A549 (cell line): ENCODE data around the gene GOLGA7B. TPM values are rescaled to one million over a fixed set of nuclear protein-coding genes. Genes with fewer than 3 reads are reported as not detected.

Experiments used
- ATAC-seq, 2 experiments: fragments of 200-7000 bp in 1 of 2; fragments of >200 bp in 1 of 2; cut with Nextera tagmentation in 1 of 2; cut with Tn5 transposase in 1 of 2; 3 replicates each; pipeline versions ENCODE4 v1.8.0 to v1.9.1; 2018 to 2020; ENCODE audit warnings: mild to moderate bottlenecking in 1 of 2, moderate library complexity in 1 of 2
- CTCF ChIA-PET: fragments of 300-600 bp; sonication (Branson Sonifier 250); formaldehyde crosslinking; extraction: SDS; loops from one replicate; lab custom pipeline; 2021; ENCODE audit warnings: antibody characterized with exemption, inconsistent platforms; lab: Yijun Ruan, JAX
- POLR2A ChIA-PET: fragments of 350-600 bp; formaldehyde crosslinking; extraction: SDS; loops from one replicate; lab custom pipeline; 2021; ENCODE audit warnings: antibody characterized with exemption, inconsistent platforms; lab: Yijun Ruan, JAX
- DNase-seq, 2 experiments: peaks; one replicate each; pipeline versions ENCODE4 v3.0.0 to v3.0.0-alpha.2; 2011 to 2016; ENCODE audit warnings: low read depth in 1 of 2, low spot score in 1 of 2
- FAIRE-seq: peaks from 2 replicates; lab custom pipeline; 2011; peaks lifted over from hg19 to GRCh38; lab: Jason Lieb, UNC
- H3K27ac ChIP-seq, 2 experiments: fragments of >200 bp; sonication (Bioruptor Twin); formaldehyde crosslinking; 3 replicates each; pipeline ENCODE4 v1.5.1; 2016 to 2017
- H3K4me1 ChIP-seq: fragments of >200 bp; sonication (Bioruptor Twin); formaldehyde crosslinking; 3 replicates; pipeline ENCODE4 v1.6.1; 2016
- H3K4me2 ChIP-seq: fragments of >200 bp; sonication (Bioruptor Twin); formaldehyde crosslinking; 3 replicates; pipeline ENCODE4 v1.6.1; 2016
- H3K4me3 ChIP-seq: fragments of >200 bp; sonication (Bioruptor Twin); formaldehyde crosslinking; 3 replicates; pipeline ENCODE4 v1.5.1; 2016
- H3K9me3 ChIP-seq: fragments of >200 bp; sonication (Bioruptor Twin); formaldehyde crosslinking; 3 replicates; pipeline ENCODE4 v1.6.1; 2016
- EHMT2 ChIP-seq: fragments of 200-600 bp; sonication (generic); IDR thresholded peaks from 2 replicates; pipeline ENCODE4 v1.6.1; 2016; ENCODE audit warnings: antibody characterized with exemption, low read depth, mild to moderate bottlenecking, moderate library complexity
- EP300 ChIP-seq, 2 experiments: fragments of >200 bp; sonication (Bioruptor Twin); formaldehyde crosslinking; IDR thresholded peaks; 2 replicates in 1 of 2; 3 replicates in 1 of 2; pipeline ENCODE4 v1.6.1; 2016 to 2017
- FOSB ChIP-seq: fragments of 250-450 bp; sonication (Bioruptor Pico); IDR thresholded peaks from 2 replicates; pipeline ENCODE4 v1.5.0; 2020; ENCODE audit warnings: mild to moderate bottlenecking, moderate library complexity
- FOSL2 ChIP-seq, 2 experiments: fragments of 450-650 bp in 1 of 2; fragments of >200 bp in 1 of 2; sonication (Bioruptor Twin) in 1 of 2; formaldehyde crosslinking; IDR thresholded peaks; 2 replicates each; pipeline versions ENCODE4 v1.5.0 to v1.6.1; 2016 to 2020; ENCODE audit warnings: mild to moderate bottlenecking in 1 of 2, moderate library complexity in 1 of 2
- FOXS1 ChIP-seq: fragments of 250-450 bp; sonication (Bioruptor Pico); IDR thresholded peaks from 2 replicates; pipeline ENCODE4 v1.5.0; 2020; ENCODE audit warnings: mild to moderate bottlenecking, moderate library complexity
- MAFK ChIP-seq: fragments of 450-650 bp; IDR thresholded peaks from 2 replicates; pipeline ENCODE4 v1.6.1; 2014; ENCODE audit not compliant: partially characterized antibody
- RAD21 ChIP-seq, 2 experiments: fragments of >200 bp in 1 of 2; sonication (Bioruptor Twin) in 1 of 2; formaldehyde crosslinking in 1 of 2; IDR thresholded peaks in 1 of 2; conservative IDR thresholded peaks in 1 of 2; 2 replicates in 1 of 2; 3 replicates in 1 of 2; pipeline ENCODE4 v1.6.1; 2012 to 2018; ENCODE audit warnings: inconsistent platforms in 1 of 2
- RARB ChIP-seq: fragments of 250-450 bp; sonication (Bioruptor Pico); IDR thresholded peaks from 2 replicates; pipeline ENCODE4 v1.8.0; 2021; ENCODE audit warnings: mild to moderate bottlenecking, moderate library complexity
- SREBF2 ChIP-seq: fragments of 450-650 bp; IDR thresholded peaks from 2 replicates; pipeline ENCODE4 v1.6.1; 2014; ENCODE audit warnings: mild to moderate bottlenecking, moderate library complexity
- ZNF302 ChIP-seq: fragments of 250-450 bp; sonication (Bioruptor Pico); IDR thresholded peaks from 2 replicates; pipeline ENCODE4 v1.9.0; 2021; ENCODE audit warnings: inconsistent platforms, mild to moderate bottlenecking, moderate library complexity
- WGBS: methylation state at CpG from one replicate; pipeline ENCODE4 v1.1.6; 2017; ENCODE audit errors: missing lambda C conversion rate; 5-methylcytosine and 5-hydroxymethylcytosine counted together
- polyA plus RNA-seq, 4 experiments: library from polyadenylated mRNA; depleted of rRNA in 3 of 4; stranded (reverse); fragments of >200 nt; fragmentation: RNase III in 1 of 4; extraction: RNeasy Plus Mini Kit Qiagen cat#74134 plus additional on column Dnase treatment in 1 of 4; gene quantifications; 2 replicates in 3 of 4; 3 replicates in 1 of 4; pipeline ENCODE4 v1.2.3, GENCODE V29; 2011 to 2017
- TF ChIP-seq, protein P1 (sequence below): fragments of >200 bp; sonication (Bioruptor Twin); formaldehyde crosslinking; IDR thresholded peaks from 3 replicates; pipeline ENCODE4 v1.6.1; 2016
- TF ChIP-seq, protein P2 (sequence below): fragments of >200 bp; sonication (Bioruptor Twin); formaldehyde crosslinking; IDR thresholded peaks from 2 replicates; pipeline ENCODE4 v1.6.1; 2016

GOLGA7B gene
- polyA plus RNA-seq, 2 of the 4 experiments (the other 2 are of a cell fraction): 0.62 to 1.5 TPM

DNA sequence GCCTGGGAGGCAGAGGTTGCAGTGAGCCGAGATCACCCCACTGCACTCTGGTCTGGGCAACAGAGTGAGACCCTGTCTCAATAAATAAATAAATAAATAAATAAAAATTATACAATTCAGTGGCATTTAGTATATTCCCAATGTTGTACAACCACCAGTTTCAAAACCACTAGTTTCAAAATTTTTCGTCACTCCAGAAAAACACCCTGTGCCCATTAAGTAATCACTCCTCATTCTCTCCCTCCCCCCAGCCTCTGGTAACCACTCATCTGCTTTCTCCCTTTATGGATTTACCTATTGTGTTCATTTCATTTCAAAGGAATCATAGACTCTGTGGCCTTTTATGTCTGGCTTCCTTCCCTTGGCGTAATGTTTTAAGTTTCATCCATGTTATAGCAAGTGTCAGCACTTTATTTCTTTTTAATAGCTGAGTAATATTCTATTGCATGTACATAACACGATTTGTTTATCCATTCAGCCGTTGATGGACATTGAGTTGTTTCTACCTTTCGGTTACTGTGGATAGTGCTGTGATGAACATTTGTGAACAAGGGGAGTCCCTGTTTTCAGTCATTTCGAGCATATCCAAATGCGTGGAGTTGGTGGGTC is 29.4 kb upstream of the GOLGA7B start:
- ATAC-seq (no peak), DNase-seq (no peak), FAIRE-seq (no peak)
- H3K27ac ChIP-seq: no peak overlapping the region
- no peaks in the 10 kb centered on the region for H3K9me3 ChIP-seq
- no peak overlapping the region for H3K4me2 ChIP-seq
- 86% methylated on average over 8 of the region's 8 CpGs for WGBS
- peaks cover 15% of the 10 kb centered on the region for H3K4me1 ChIP-seq
- POLR2A ChIA-PET: no interaction called here
- TF ChIP-seq EHMT2 (no peak), MAFK (peak; percentile 59)
- TF ChIP-seq, all 56 proteins: peak for 1
- no peak overlapping the region for H3K4me3 ChIP-seq
- CTCF ChIA-PET: interaction anchor here (0.6 to 2.2 kb wide), 4 partner anchors 8 to 208 kb away, joined by 3 to 7 read pairs (median 6); no protein-coding TSS in a partner anchor

DNA sequence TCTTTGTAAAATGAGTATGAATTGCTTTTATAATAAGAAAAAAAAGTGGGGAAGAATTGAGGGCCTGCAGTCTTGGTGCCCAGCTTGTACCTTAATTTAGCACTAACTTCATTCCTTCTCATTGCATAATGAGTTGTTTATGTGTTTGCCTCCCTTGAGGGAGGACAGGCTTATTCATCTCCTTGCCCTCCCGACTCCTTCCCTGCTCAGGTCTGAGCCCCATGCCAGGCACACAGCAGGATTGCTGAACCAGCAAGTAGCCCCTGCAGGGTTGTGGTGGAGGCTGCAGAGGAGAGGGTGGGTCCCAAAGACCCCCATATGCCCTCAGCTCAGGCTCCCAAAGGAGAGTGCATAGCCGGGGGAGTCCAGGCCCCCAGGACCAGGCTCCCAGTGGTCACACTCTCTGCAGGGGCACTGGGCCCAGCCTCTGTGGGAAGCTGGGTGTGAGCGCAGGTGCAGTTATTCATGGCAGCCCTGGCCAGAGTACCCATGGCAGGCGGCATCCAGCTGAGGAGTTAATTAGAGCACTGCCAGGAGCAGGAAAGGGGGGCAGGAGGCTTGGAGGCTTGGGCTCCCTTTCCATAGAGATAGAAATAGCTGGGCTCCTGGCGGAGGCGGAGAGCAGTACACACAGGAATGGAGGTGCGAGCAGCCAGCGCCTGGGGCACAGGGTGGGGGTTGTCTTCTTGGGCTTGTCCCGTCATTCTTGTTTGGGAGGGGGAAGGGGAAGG is 28.2 kb upstream of the GOLGA7B start:
- ATAC-seq (no peak; a peak in 1 of 6 replicates), FAIRE-seq (no peak), DNase-seq (no peak)
- WGBS: 77% methylated on average over 9 of the region's 9 CpGs
- peak overlapping the region; percentile 31 to 68; a peak in 3 of 6 replicates for H3K27ac ChIP-seq
- TF ChIP-seq FOXS1 (CRISPR knock-in tag) (no peak), FOSB (CRISPR knock-in tag) (no peak)
- H3K9me3 ChIP-seq: no peaks in the 10 kb centered on the region
- ChIA-PET CTCF (interaction anchor here (1.0 to 2.5 kb wide), 6 partner anchors 9 to 220 kb away, joined by 4 to 16 read pairs (median 6); partner anchors contain the start of gene GOLGA7B), POLR2A (no interaction called here)
- no peak overlapping the region for H3K4me3 ChIP-seq
- peak overlapping the region; percentile 41 for H3K4me2 ChIP-seq
- peaks cover 15% of the 10 kb centered on the region for H3K4me1 ChIP-seq

DNA sequence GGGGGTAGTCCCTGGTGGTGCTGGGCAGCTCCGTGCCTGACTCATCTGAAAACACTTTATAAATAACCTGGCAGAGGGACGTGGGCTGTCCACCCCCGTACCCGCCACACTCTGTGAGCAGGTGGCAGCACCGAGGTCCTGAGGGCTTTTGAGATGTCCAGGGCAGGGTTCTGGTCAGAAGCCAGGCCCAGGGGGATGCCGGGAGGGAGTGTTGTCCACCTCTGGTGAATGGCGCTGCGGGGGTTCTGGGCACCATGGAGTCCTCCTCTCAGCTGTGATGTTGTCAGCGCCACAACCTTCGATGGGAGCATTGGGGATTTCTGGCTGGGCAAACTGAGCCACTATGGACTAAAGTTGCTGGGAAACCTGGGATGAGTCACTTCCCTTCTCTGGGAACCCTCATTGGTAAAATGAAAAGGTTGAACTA is 27.4 kb upstream of the GOLGA7B start:
- ATAC-seq (peak; percentile 35 to 59; a peak in 5 of 6 replicates), DNase-seq (no peak), FAIRE-seq (no peak)
- Histone ChIP-seq H3K27ac (peak overlapping the region; percentile 31 to 68; a peak in 4 of 6 replicates), H3K4me2 (peak overlapping the region; percentile 41), H3K4me1 (peaks cover 16% of the 10 kb centered on the region), H3K4me3 (no peak overlapping the region), H3K9me3 (no peaks in the 10 kb centered on the region)
- 40% methylated on average over 10 of the region's 10 CpGs for WGBS
- ChIA-PET CTCF (interaction anchor here (1.0 to 2.5 kb wide), 6 partner anchors 10 to 219 kb away, joined by 4 to 16 read pairs (median 6); partner anchors contain the start of gene GOLGA7B), POLR2A (no interaction called here)
- TF ChIP-seq SREBF2 (no peak), FOXS1 (CRISPR knock-in tag) (no peak), ZNF302 (no peak)
- TF ChIP-seq, protein P1, sequence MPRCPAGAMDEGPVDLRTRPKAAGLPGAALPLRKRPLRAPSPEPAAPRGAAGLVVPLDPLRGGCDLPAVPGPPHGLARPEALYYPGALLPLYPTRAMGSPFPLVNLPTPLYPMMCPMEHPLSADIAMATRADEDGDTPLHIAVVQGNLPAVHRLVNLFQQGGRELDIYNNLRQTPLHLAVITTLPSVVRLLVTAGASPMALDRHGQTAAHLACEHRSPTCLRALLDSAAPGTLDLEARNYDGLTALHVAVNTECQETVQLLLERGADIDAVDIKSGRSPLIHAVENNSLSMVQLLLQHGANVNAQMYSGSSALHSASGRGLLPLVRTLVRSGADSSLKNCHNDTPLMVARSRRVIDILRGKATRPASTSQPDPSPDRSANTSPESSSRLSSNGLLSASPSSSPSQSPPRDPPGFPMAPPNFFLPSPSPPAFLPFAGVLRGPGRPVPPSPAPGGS: no peak
- TF ChIP-seq, all 56 proteins: peak for 0

DNA sequence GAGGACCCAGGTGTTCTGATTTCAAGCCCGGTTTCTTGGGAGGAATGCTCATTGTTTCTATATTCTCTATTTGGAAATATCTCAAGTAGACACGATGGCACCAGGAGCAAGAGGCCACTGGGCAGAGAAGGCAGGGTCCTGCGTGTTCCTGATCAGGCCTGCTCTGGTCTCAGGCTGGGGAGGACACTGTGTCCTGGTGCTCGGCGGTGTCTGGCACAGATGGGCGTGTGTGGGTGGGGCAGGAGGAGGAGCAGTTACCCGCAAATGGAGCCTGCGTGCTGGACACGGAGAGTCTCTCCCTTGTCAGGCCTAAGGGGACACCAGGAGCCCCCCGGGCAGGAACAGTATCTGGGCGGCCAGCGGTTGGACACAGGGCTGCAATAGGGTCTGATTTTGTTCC is 25.9 kb upstream of the GOLGA7B start:
- FAIRE-seq: no peak
- Histone ChIP-seq H3K9me3 (no peaks in the 10 kb centered on the region), H3K4me3 (no peak overlapping the region), H3K27ac (no peak overlapping the region; a peak in 1 of 6 replicates), H3K4me2 (no peak overlapping the region), H3K4me1 (peaks cover 30% of the 10 kb centered on the region)
- ChIA-PET POLR2A (no interaction called here), CTCF (interaction anchor here (0.8 to 2.5 kb wide), 6 partner anchors 18 to 46 kb away, joined by 3 to 16 read pairs (median 4); no protein-coding TSS in a partner anchor)
- no peak for ATAC-seq
- TF ChIP-seq EP300 (IDR thresholded peaks at IDR 0.05): no peak
- no peak for TF ChIP-seq RARB (CRISPR knock-in tag)
- TF ChIP-seq, protein P2, sequence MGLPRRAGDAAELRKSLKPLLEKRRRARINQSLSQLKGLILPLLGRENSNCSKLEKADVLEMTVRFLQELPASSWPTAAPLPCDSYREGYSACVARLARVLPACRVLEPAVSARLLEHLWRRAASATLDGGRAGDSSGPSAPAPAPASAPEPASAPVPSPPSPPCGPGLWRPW: no peak
- no peak for TF ChIP-seq RAD21 (conservative IDR thresholded peaks at IDR 0.05 in 1 of 2, IDR thresholded peaks at IDR 0.05 in 1 of 2)
- TF ChIP-seq FOSL2 (IDR thresholded peaks at IDR 0.05): no peak
- no peak for TF ChIP-seq FOSL2 (CRISPR knock-in tag; IDR thresholded peaks at IDR 0.05)
- WGBS: 85% methylated on average over 12 of the region's 12 CpGs
- DNase-seq: no peak
